Head of caudate nucleus (tissue), 42 donors: ENCODE measurements around the gene CCNY.

ENCODE experiments used
- DNase-seq, 42 donors: peaks; one replicate each; pipeline versions ENCODE4 v3.0.0 to v3.0.0-alpha.2; 2020 to 2021; ENCODE audit warnings: mixed read lengths in 7 of 42
- intact Hi-C: fragments of 100-400 bp; cut with DNase I; formaldehyde crosslinking; loops from one replicate; pipeline ENCODE4 v1.15.0; 2022

Gene CCNY

GRCh38 chr10:35575640-35576039 lies 239.3 kb downstream of the CCNY start:
- intact Hi-C loops = no loop called here
- no peak for DNase-seq

GRCh38 chr10:35576730-35577129 lies 240.4 kb downstream of the CCNY start:
- intact Hi-C loops = no loop called here
- DNase-seq = no peak

GRCh38 chr10:35577926-35578617 lies 241.8 kb downstream of the CCNY start:
- no peak for DNase-seq
- intact Hi-C loops = no loop called here

- intact Hi-C loops = no loop called here
- no peak for DNase-seq
These were observed 242.3 kb downstream of the CCNY start for GRCh38 chr10:35578618-35578956.

- DNase-seq = no peak
- intact Hi-C loops = no loop called here
These were observed 242.8 kb downstream of the CCNY start for GRCh38 chr10:35579116-35579515.

GRCh38 chr10:35579726-35580422 lies 243.6 kb downstream of the CCNY start:
- intact Hi-C loops = no loop called here
- DNase-seq = no peak

GRCh38 chr10:35580423-35580770 lies 244.1 kb downstream of the CCNY start:
- DNase-seq = peak in 1 of 42 donors; percentile 15
- intact Hi-C loops = no loop called here

GRCh38 chr10:35581655-35582054 lies 245.3 kb downstream of the CCNY start:
- intact Hi-C loops = no loop called here
- no peak for DNase-seq

- DNase-seq = peak in 1 of 42 donors; percentile 25
- intact Hi-C loops = no loop called here
These were observed 248.6 kb downstream of the CCNY start for GRCh38 chr10:35584946-35585345.

- intact Hi-C loops = no loop called here
- DNase-seq = peak in 1 of 42 donors; percentile 24
These were observed 249.0 kb downstream of the CCNY start for GRCh38 chr10:35585356-35585755.

GRCh38 chr10:35585903-35586535 lies 249.7 kb downstream of the CCNY start:
- peak in 1 of 42 donors; percentile 36 for DNase-seq

GRCh38 chr10:35588836-35589235 lies 252.5 kb downstream of the CCNY start:
- DNase-seq = no peak
- intact Hi-C loops = no loop called here

More at GRCh38 chr10:35585903-35586535, 249.7 kb downstream of the CCNY start:
- intact Hi-C loops = no loop called here

GRCh38 chr10:35592441-35592840 lies 256.1 kb downstream of the CCNY start:
- peak in 1 of 42 donors; percentile 5 for DNase-seq
- intact Hi-C loops = no loop called here

GRCh38 chr10:35594115-35595079 lies 258.1 kb downstream of the CCNY start:
- peak in 1 of 42 donors; percentile 22 for DNase-seq
- intact Hi-C loops = no loop called here

GRCh38 chr10:35595106-35595505 lies 258.8 kb downstream of the CCNY start:
- no peak for DNase-seq
- intact Hi-C loops = no loop called here

GRCh38 chr10:35598379-35598778 lies 262.1 kb downstream of the CCNY start:
- DNase-seq = no peak
- intact Hi-C loops = no loop called here

- DNase-seq = no peak
- intact Hi-C loops = no loop called here
These were observed 263.9 kb downstream of the CCNY start for GRCh38 chr10:35600193-35600592.

- intact Hi-C loops = no loop called here
These were observed 268.9 kb downstream of the CCNY start, which contains the start of gene GJD4 for GRCh38 chr10:35605191-35605590. GJD4 (plus strand) TSS chr10:35605341; CDS start chr10:35605568, 227 bp downstream.

GRCh38 chr10:35606430-35606829 lies 270.1 kb downstream of the CCNY start:
- intact Hi-C loops = no loop called here
- DNase-seq = no peak

More at GRCh38 chr10:35605191-35605590, 268.9 kb downstream of the CCNY start, which contains the start of gene GJD4:
- DNase-seq = peak in 1 of 42 donors; percentile 25
